Measurements from ENCODE around the gene RNH1.

The RNH1 gene

DNA sequence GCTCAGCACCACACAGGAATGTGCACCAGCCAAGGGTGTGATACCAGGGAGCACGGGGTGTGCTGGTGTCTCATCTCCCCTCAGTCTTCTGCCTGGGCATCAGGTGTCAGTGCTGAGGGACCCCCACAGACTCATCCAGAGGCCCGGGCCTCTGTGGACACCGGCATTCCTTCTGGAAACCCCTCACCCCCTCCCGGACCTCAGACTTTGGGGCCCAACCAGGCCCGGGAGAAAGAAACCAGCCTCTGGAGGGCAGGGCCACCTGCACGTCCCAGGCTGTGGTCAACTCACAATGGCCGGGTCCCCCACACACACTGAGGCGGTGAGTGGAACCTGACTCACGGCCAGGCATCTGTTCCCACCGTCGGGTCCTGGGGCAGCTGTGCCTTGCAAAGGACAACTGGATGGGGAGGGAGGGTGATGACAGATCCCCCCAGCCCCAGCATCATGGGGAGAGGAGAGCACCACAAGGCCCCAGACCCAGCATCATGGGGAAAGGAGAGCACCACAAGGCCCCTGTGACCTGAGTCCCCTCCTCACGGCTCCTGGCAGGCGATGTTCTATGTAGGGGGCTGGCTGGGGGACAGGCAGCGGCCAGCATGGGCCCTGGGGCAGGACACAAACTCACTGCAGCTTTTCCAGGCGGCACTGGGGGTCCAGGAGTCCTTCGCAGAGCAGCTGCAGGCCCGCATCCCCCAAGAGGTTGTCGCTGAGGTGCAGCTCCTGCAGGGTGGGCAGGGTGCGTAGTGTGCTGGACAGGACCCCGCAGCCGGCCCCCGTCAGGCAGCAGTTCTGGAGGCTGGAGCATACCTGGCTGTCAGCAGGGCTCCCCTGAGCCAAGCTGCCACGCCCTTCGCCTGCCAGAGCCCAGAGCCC, 7.6 kb downstream of the RNH1 start:
- DNase-seq (ENCODE audit: low read depth) = no peak

GRCh38 chr11:498297-499181, 8.5 kb downstream of the RNH1 start:
- DNase-seq (ENCODE audit: low read depth) = no peak

GRCh38 chr11:497565-498296, 9.3 kb downstream of the RNH1 start:
- no peak for DNase-seq (ENCODE audit: low read depth)

- no peak for DNase-seq (ENCODE audit: low read depth)
Measured at GRCh38 chr11:496834-497564, 10.0 kb downstream of the RNH1 start.

DNA sequence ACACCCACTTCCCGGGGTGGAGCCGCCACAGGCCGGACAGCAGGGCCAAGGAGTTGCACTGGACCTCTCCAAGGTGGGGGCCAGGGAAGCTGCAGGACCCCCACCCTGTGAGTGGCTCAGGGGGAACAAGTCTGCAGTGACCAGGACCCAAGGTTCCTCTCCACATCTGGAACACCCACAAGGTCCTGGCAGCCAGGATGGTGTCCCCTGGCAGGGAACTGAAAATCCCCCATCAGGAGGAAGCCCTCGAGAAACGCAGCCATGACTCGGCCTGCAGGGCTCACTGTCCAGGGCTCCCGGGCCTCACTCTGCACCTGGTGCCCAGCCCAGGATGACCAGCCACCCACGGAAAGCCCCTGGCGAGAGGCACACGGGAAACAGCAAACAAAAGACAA, 11.5 kb downstream of the RNH1 start:
- no peak for DNase-seq (ENCODE audit: low read depth)

DNA sequence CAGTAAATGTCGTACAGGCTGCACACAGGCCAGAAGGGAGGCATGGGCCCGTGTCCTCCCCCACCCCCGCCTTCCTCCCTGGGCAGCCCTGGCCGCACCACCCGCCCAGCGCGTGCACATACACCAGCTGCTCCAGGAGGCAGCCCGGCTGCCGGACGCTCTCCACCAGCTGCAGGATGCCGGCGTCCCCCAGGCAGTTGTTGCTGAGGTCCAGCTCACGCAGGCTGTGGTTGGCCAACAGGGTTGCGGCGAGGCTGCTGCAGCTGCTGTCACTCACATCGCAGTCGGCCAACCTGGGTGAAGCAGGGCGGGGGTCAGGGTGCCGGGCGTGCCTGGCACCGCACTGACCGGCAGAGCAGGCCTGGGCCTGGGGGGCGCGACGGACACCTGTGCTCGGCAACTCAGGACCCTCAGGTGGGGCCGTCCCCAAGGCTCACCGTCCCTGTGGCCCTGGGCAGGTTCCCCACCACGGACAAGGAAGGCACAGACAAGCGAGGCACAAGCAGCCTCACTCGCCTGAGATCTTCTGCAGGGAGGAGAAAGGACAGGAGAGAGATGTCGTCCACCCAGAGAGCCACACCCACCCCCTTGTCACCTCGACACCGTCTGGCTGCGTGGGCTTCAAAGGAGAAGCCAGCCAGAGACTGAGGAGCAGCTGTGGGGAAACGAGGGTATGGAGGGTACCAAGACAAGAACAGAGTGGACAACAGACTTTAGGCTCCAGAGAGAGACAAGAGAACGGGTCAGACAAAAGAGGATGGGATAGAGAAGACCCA, 12.1 kb downstream of the RNH1 start:
- no peak for DNase-seq (ENCODE audit: low read depth)

- no peak for DNase-seq (ENCODE audit: low read depth)
Measured at GRCh38 chr11:492427-493226, 14.4 kb downstream of the RNH1 start.

- DNase-seq (ENCODE audit: low read depth) = no peak
Measured at GRCh38 chr11:491358-491757, 15.7 kb downstream of the RNH1 start.

DNA sequence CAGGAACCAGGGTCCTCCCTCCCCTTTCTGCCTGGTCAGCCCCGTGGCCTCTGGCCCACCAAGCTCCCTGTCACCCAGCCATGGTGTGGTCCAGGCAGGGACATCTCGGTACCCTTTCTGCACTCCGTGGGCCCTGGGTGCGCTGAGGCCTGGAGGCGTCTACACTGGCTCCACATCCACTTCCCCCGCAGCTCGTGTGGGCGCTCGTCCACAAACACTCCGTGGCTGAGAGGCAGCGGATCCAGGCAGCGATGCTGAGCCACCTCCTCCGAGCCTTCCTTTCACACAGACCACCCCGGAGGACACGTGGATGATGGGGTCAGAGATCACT, 16.1 kb downstream of the RNH1 start:
- DNase-seq (ENCODE audit: low read depth) = no peak

DNA sequence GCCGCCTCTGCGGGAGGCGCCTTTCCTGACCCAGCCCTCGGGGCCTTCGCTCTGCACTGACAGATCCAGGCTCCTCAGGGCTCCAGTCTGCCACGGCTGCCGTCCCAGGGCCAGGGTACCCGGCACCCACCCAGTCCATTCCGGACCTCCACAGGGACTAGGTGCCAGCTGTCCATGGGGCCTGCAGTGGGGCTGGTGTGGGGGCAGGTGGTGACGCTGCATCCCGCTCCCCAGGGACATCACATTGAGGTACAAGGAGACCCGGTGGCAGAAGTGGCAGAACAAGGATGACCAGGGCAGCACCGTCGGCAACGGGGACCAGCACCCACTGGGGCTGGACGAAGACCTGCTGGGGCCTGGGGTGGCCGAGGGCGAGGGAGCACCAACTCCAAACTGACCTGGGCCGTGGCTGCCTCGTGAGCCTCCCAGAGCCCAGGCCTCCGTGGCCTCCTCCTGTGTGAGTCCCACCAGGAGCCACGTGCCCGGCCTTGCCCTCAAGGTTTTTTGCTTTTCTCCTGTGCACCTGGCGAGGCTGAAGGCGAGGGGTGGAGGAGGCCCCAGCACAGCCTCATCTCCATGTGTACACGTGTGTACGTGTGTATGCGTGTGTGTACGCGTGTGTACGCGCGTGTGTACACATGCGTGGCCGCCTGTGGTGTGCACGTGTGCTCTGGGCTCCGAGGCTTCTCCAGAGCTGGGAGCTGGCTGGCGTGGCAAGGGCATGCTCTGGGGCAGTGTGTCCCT, 16.7 kb downstream of the RNH1 start:
- no peak for DNase-seq (ENCODE audit: low read depth)

GRCh38 chr11:489610-490185, 17.3 kb downstream of the RNH1 start:
- no peak for DNase-seq (ENCODE audit: low read depth)

GRCh38 chr11:488992-489391, 18.1 kb downstream of the RNH1 start:
- no peak for DNase-seq (ENCODE audit: low read depth)

DNA sequence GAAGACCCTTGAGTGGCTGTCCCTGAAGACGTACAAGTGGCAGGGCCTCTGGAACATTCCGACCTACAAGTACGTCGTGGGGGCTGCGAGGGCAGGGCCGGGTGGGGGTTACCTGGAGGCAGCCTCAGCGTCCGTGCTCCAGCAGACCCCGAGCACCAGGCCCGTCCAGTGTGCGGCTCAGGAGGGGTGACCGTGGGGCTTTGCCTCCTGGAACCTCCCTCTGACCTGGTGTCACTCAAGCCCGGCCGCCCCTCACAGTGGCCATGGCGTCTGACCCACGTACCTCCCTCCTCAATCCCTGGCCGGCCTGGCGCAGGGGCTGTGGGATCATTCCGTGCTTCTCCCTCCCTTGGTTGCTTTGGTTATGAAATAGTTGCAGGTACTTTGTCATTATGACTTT, 18.5 kb downstream of the RNH1 start:
- DNase-seq (ENCODE audit: low read depth) = no peak

- DNase-seq (ENCODE audit: low read depth) = no peak
Measured at GRCh38 chr11:488062-488461, 19.0 kb downstream of the RNH1 start.

- DNase-seq (ENCODE audit: low read depth) = no peak
Measured at GRCh38 chr11:487571-488021, 19.4 kb downstream of the RNH1 start.

- DNase-seq (ENCODE audit: low read depth) = no peak
Measured at GRCh38 chr11:486189-486588, 20.9 kb downstream of the RNH1 start.

- no peak for DNase-seq (ENCODE audit: low read depth)
Measured at GRCh38 chr11:484616-485015, 22.4 kb downstream of the RNH1 start.

GRCh38 chr11:479311-479710, 27.7 kb downstream of the RNH1 start:
- DNase-seq (ENCODE audit: low read depth) = no peak

DNA sequence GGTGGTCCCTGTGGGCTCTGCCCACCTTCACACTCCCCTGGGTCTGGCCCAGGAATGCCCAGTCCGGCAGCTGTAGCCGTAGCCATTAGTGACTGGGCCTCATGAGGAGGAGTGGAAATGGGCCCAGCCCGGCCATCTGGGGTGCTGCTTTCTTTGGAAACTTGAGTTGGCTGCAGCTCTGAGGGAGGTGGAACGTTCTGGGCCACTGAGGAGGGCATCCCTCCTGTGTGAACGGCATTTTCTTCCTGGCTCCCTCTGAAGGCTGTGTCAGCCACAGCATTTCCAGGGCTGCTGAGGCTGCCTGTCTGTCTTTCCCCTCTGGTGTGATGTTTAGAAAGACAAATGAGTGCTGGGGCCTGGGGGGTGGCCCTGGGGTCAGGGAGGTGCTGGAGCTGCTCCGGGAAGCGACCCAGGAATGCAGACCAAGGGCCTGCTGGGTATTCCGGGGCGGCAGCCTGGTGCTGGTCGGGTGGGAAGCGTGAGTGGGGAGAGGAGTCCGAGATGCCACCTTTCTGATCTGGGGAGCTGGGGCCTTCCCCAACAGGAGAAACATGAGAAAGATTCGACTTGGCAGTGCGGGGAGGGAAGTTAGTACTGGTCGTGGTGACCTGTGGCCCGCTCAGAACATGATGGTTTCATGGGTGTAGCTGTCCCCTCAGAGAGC, 29.9 kb downstream of the RNH1 start:
- no peak for DNase-seq (ENCODE audit: low read depth)

Data from fibroblast of the conjunctiva (primary cell).